Left renal pelvis (tissue), 4 donors: ENCODE measurements around the gene TSPAN31. TPM values are rescaled to one million over a fixed set of nuclear protein-coding genes. Genes with fewer than 3 reads are reported as not detected.

Experiments used
- DNase-seq, 4 donors: peaks; one replicate each; pipeline ENCODE4 v3.0.0-alpha.2; 2013; ENCODE audit warnings: low read depth in 4 of 4, low spot score in 3 of 4
- polyA plus RNA-seq, 4 donors: library from polyadenylated mRNA; unstranded; fragments of 120-200 nt; gene quantifications; one replicate each; pipeline ENCODE4 v1.2.1, GENCODE V29; 2013; ENCODE audit not compliant: insufficient read length in 4 of 4

TSPAN31 gene
- polyA plus RNA-seq, 4 donors = 67.7 to 108 (median 102) TPM

GRCh38 chr12:57735198-57735855 lies 9.5 kb upstream of the TSPAN31 start:
- no peak for DNase-seq

- DNase-seq = no peak
These were observed 8.7 kb upstream of the TSPAN31 start for GRCh38 chr12:57735952-57736740.

- DNase-seq = no peak
These were observed 7.9 kb upstream of the TSPAN31 start for GRCh38 chr12:57736741-57737466.

- no peak for DNase-seq
These were observed 7.1 kb upstream of the TSPAN31 start for GRCh38 chr12:57737467-57738460.

GRCh38 chr12:57738661-57739237 lies 6.1 kb upstream of the TSPAN31 start, which contains the start of gene AGAP2:
TSS of gene AGAP2 (minus strand) at chr12:57738742. CDS start at chr12:57738246, 496 bp downstream.
- no peak for DNase-seq

- DNase-seq = no peak
These were observed 5.5 kb upstream of the TSPAN31 start for GRCh38 chr12:57739387-57739786.

GRCh38 chr12:57739914-57740538 lies 4.8 kb upstream of the TSPAN31 start:
- no peak for DNase-seq

GRCh38 chr12:57740656-57741412 lies 4.0 kb upstream of the TSPAN31 start:
- DNase-seq = no peak

GRCh38 chr12:57741413-57741789 lies 3.4 kb upstream of the TSPAN31 start:
- DNase-seq = no peak

- DNase-seq = no peak
These were observed 2.7 kb upstream of the TSPAN31 start for GRCh38 chr12:57741844-57742738.

GRCh38 chr12:57743769-57744168 lies 1.1 kb upstream of the TSPAN31 start:
- DNase-seq = no peak

GRCh38 chr12:57744194-57744776 lies 554 bp upstream of the TSPAN31 start:
- DNase-seq = peak in 2 of 4 donors; percentile 70

- no peak for DNase-seq
These were observed 644 bp downstream of the TSPAN31 start for GRCh38 chr12:57745485-57745881.

- no peak for DNase-seq
These were observed 1.2 kb downstream of the TSPAN31 start for GRCh38 chr12:57746025-57746424.

GRCh38 chr12:57749061-57749460 lies 4.2 kb downstream of the TSPAN31 start:
- DNase-seq = no peak

- DNase-seq = no peak
These were observed 6.0 kb downstream of the TSPAN31 start for GRCh38 chr12:57750561-57751431.
